Stomach (tissue), 9 donors: ENCODE data around the gene ACVR1. TPM values are rescaled to one million over a fixed set of nuclear protein-coding genes. Genes with fewer than 3 reads are reported as not detected.

Source experiments
- DNase-seq, 2 donors: peaks; one replicate each; pipeline versions ENCODE4 v3.0.0 to v3.0.0-alpha.2; 2013 to 2019
- H3K27ac ChIP-seq, 5 donors: fragments of 200-600 bp in 4 of 5; sonication (generic) in 4 of 5; one replicate each; pipeline ENCODE4 v1.5.1; 2013 to 2019; ENCODE audit warnings: mild to moderate bottlenecking in 1 of 5, moderate library complexity in 1 of 5
- H3K27me3 ChIP-seq, 3 donors: fragments of 200-600 bp; sonication (generic); one replicate each; pipeline ENCODE4 v1.5.1; 2017 to 2019; ENCODE audit warnings: mixed run types in 1 of 3
- H3K36me3 ChIP-seq, 4 donors: fragments of 200-600 bp; sonication (generic); 1 replicate in 3 of 4; 2 replicates in 1 of 4; pipeline ENCODE4 v1.5.1; 2016 to 2019
- H3K4me1 ChIP-seq, 4 donors: fragments of 200-600 bp; sonication (generic); one replicate each; pipeline ENCODE4 v1.5.1; 2016 to 2019
- H3K4me3 ChIP-seq, 4 donors: fragments of 200-600 bp; sonication (generic) in 3 of 4; one replicate each; pipeline ENCODE4 v1.5.1; 2016 to 2019; ENCODE audit warnings: mild to moderate bottlenecking in 1 of 4
- H3K9me3 ChIP-seq, 4 donors: fragments of 200-600 bp; sonication (generic); one replicate each; pipeline ENCODE4 v1.5.1; 2016 to 2019
- CTCF ChIP-seq, 7 experiments: fragments of 450-650 bp in 4 of 7; fragments of 200-600 bp in 3 of 7; sonication (generic) in 3 of 7; IDR thresholded peaks; one replicate each; pipeline ENCODE4 v1.5.1; 2016 to 2019; ENCODE audit warnings: antibody characterized with exemption in 7 of 7, control low read depth in 2 of 7, mild to moderate bottlenecking in 1 of 7
- EP300 ChIP-seq: sonication (generic); formaldehyde crosslinking; IDR thresholded peaks from one replicate; pipeline ENCODE4 v1.6.1; 2017; ENCODE audit warnings: antibody characterized with exemption
- POLR2A ChIP-seq, 4 donors: fragments of 450-650 bp; IDR thresholded peaks; one replicate each; pipeline ENCODE4 v1.6.1; 2016; ENCODE audit warnings: antibody characterized with exemption in 4 of 4, control low read depth in 2 of 4, mild to moderate bottlenecking in 1 of 4, moderate library complexity in 1 of 4
- POLR2AphosphoS5 ChIP-seq, 3 donors: sonication (generic); formaldehyde crosslinking; IDR thresholded peaks; one replicate each; pipeline ENCODE4 v1.6.1; 2016; ENCODE audit warnings: antibody characterized with exemption in 3 of 3
- WGBS, 5 donors: extraction: QIAGEN DNeasy Blood & Tissue Kit in 3 of 5; methylation state at CpG; one replicate each; pipeline versions ENCODE4 v1.1.5 to v1.1.7; 2013 to 2018; 5-methylcytosine and 5-hydroxymethylcytosine counted together
- intact Hi-C: fragments of 100-400 bp; cut with DNase I; formaldehyde crosslinking; loops from one replicate; pipeline ENCODE4 v1.15.1; 2023; ENCODE audit warnings: low total_unique reads
- polyA plus RNA-seq, 3 donors: library from polyadenylated mRNA; stranded (reverse); fragments of 200-250 nt; gene quantifications; one replicate each; pipeline ENCODE4 v1.2.3, GENCODE V29; 2013
- total RNA-seq, 5 donors: library from RNA; depleted of rRNA; stranded (reverse); fragments of >200 nt; gene quantifications; one replicate each; pipeline versions ENCODE4 v1.1.0 to v1.2.3, GENCODE V29; 2014 to 2016
- donor health status: healthy with polysubstance abuse.
- donor health status: Bipolar disorder and iron deficiency.
- donor health status: healthy.

ACVR1 gene
- total and polyA plus RNA-seq, 8 donors: 2.3 to 32.1 (median 5.6) TPM

DNA sequence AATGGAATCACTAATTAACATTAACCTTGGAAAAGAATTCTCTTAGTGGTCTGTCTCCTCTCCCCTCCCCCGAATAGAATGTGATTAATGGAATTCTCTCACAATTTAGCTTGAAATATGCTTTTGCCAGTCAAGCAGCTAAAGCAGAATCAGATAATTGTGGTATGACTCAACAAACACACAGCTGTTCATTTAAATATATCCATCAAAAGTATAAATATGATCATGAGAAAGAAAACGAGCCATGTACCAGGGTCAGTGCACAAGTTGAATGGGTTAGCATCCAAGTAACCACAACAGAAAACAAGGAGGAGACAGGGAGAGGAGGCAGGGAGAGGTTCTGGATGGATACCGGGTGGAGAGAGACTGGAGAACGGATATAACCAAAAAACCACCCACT, 66.9 kb downstream of the ACVR1 start:
- H3K27ac ChIP-seq: no peak overlapping the region
- peaks cover 0 to 9% (median 1%) of the 10 kb centered on the region in 4 donors for H3K4me1 ChIP-seq
- peaks cover 0 to 2% (median 0%) of the 10 kb centered on the region in 4 donors for H3K36me3 ChIP-seq
- no peaks in the 10 kb centered on the region for H3K27me3 ChIP-seq
- no peak overlapping the region for H3K4me3 ChIP-seq
- no peak for TF ChIP-seq EP300
- TF ChIP-seq POLR2AphosphoS5 (IDR thresholded peaks at IDR 0.05): no peak
- no peak for TF ChIP-seq POLR2A (IDR thresholded peaks at IDR 0.05)
- no peak for TF ChIP-seq CTCF (IDR thresholded peaks at IDR 0.05)
- DNase-seq: no peak
- H3K9me3 ChIP-seq: no peaks in the 10 kb centered on the region
- WGBS, 5 donors: 65 to 79% (median 73%) methylated on average over 4 of the region's 4 CpGs
- intact Hi-C loops: no loop called here

GRCh38 chr2:157808421-157808820, 67.7 kb downstream of the ACVR1 start:
- intact Hi-C loops: no loop called here
- H3K36me3 ChIP-seq: no peaks in the 10 kb centered on the region
- peaks cover 0 to 9% (median 1%) of the 10 kb centered on the region in 4 donors for H3K4me1 ChIP-seq
- no peak overlapping the region for H3K27ac ChIP-seq
- TF ChIP-seq CTCF (IDR thresholded peaks at IDR 0.05) (no peak), EP300 (no peak), POLR2A (IDR thresholded peaks at IDR 0.05) (no peak), POLR2AphosphoS5 (IDR thresholded peaks at IDR 0.05) (no peak)
- no peak for DNase-seq
- no peaks in the 10 kb centered on the region for H3K9me3 ChIP-seq
- no peaks in the 10 kb centered on the region for H3K27me3 ChIP-seq
- 76 to 94% (median 85%) methylated on average over 3 of the region's 3 CpGs for WGBS, 5 donors
- H3K4me3 ChIP-seq: no peak overlapping the region

- peaks cover 0 to 5% (median 0%) of the 10 kb centered on the region in 4 donors for H3K36me3 ChIP-seq
- no peak overlapping the region for H3K27ac ChIP-seq
- DNase-seq: no peak
- TF ChIP-seq CTCF (IDR thresholded peaks at IDR 0.05) (no peak), EP300 (no peak), POLR2A (IDR thresholded peaks at IDR 0.05) (no peak), POLR2AphosphoS5 (IDR thresholded peaks at IDR 0.05) (no peak)
- no peaks in the 10 kb centered on the region for H3K9me3 ChIP-seq
- no peak overlapping the region for H3K4me3 ChIP-seq
- H3K27me3 ChIP-seq: no peaks in the 10 kb centered on the region
- intact Hi-C loops: no loop called here
- H3K4me1 ChIP-seq: peaks cover 0 to 9% (median 1%) of the 10 kb centered on the region in 4 donors
- WGBS, 5 donors: 82 to 87% (median 84%) methylated on average over 7 of the region's 7 CpGs
Measured at GRCh38 chr2:157806426-157807077, 69.6 kb downstream of the ACVR1 start.

- no peak for TF ChIP-seq POLR2A (IDR thresholded peaks at IDR 0.05)
- TF ChIP-seq EP300: no peak
- TF ChIP-seq POLR2AphosphoS5 (IDR thresholded peaks at IDR 0.05): no peak
- TF ChIP-seq CTCF (IDR thresholded peaks at IDR 0.05): no peak
- Histone ChIP-seq H3K9me3 (no peaks in the 10 kb centered on the region), H3K27ac (no peak overlapping the region), H3K4me1 (peaks cover 0 to 8% (median 1%) of the 10 kb centered on the region in 4 donors), H3K4me3 (no peak overlapping the region), H3K36me3 (peaks cover 0 to 5% (median 0%) of the 10 kb centered on the region in 4 donors), H3K27me3 (no peaks in the 10 kb centered on the region)
- no peak for DNase-seq
- 94 to 100% (median 97%) methylated on average over 3 of the region's 3 CpGs for WGBS, 5 donors
- intact Hi-C loops: no loop called here
Measured at GRCh38 chr2:157805519-157805918, 70.6 kb downstream of the ACVR1 start.
